A549 (cell line): ENCODE measurements around the gene TUBA8.

Experiments used
- CBX8 ChIP-seq: fragments of 200-600 bp; sonication (generic); IDR thresholded peaks from 2 replicates; pipeline ENCODE4 v1.6.1; 2016
- CTCF ChIP-seq: fragments of >200 bp; sonication (Bioruptor Twin); formaldehyde crosslinking; IDR thresholded peaks from 3 replicates; pipeline ENCODE4 v1.5.1; 2016
- EHMT2 ChIP-seq: fragments of 200-600 bp; sonication (generic); IDR thresholded peaks from 2 replicates; pipeline ENCODE4 v1.6.1; 2016; ENCODE audit warnings: antibody characterized with exemption, low read depth, mild to moderate bottlenecking, moderate library complexity
- EP300 ChIP-seq, 2 experiments: fragments of >200 bp; sonication (Bioruptor Twin); formaldehyde crosslinking; IDR thresholded peaks; 2 replicates in 1 of 2; 3 replicates in 1 of 2; pipeline ENCODE4 v1.6.1; 2016 to 2017
- HOXA7 ChIP-seq: fragments of 250-450 bp; sonication (Bioruptor Pico); IDR thresholded peaks from 2 replicates; pipeline ENCODE4 v1.5.0; 2020; ENCODE audit warnings: mild to moderate bottlenecking, moderate library complexity
- JUN ChIP-seq, 2 experiments: fragments of >200 bp; sonication (Bioruptor Twin); formaldehyde crosslinking; IDR thresholded peaks; 2 replicates in 1 of 2; 3 replicates in 1 of 2; pipeline ENCODE4 v1.6.1; 2016 to 2017
- MAFK ChIP-seq: fragments of 450-650 bp; IDR thresholded peaks from 2 replicates; pipeline ENCODE4 v1.6.1; 2014; ENCODE audit not compliant: partially characterized antibody
- RAD21 ChIP-seq, 2 experiments: fragments of >200 bp in 1 of 2; sonication (Bioruptor Twin) in 1 of 2; formaldehyde crosslinking in 1 of 2; IDR thresholded peaks in 1 of 2; conservative IDR thresholded peaks in 1 of 2; 2 replicates in 1 of 2; 3 replicates in 1 of 2; pipeline ENCODE4 v1.6.1; 2012 to 2018; ENCODE audit warnings: inconsistent platforms in 1 of 2
- RNF2 ChIP-seq: fragments of 200-600 bp; sonication (generic); IDR thresholded peaks from 2 replicates; pipeline ENCODE4 v1.6.1; 2016; ENCODE audit warnings: low read depth, mild to moderate bottlenecking, antibody characterized with exemption, moderate library complexity, borderline replicate concordance
- TFCP2L1 ChIP-seq: fragments of 250-450 bp; sonication (Bioruptor Pico); IDR thresholded peaks from 2 replicates; pipeline ENCODE4 v1.5.0; 2021; ENCODE audit warnings: mild to moderate bottlenecking
- ZC3H11A ChIP-seq: fragments of 450-650 bp; IDR thresholded peaks from 2 replicates; pipeline ENCODE4 v1.6.1; 2014; ENCODE audit warnings: antibody characterized with exemption, mild to moderate bottlenecking
- ZFP36 ChIP-seq: fragments of 450-650 bp; IDR thresholded peaks from 2 replicates; pipeline ENCODE4 v1.6.1; 2014; ENCODE audit warnings: borderline replicate concordance; ENCODE audit not compliant: partially characterized antibody
- TF ChIP-seq, protein P1 (sequence below): fragments of 450-650 bp; IDR thresholded peaks from 2 replicates; pipeline ENCODE4 v1.6.1; 2014; ENCODE audit warnings: antibody characterized with exemption

- TF ChIP-seq MAFK (no peak), TFCP2L1 (CRISPR knock-in tag) (no peak), CTCF (no peak), EP300 (IDR thresholded peaks at IDR 0.05) (no peak), RAD21 (conservative IDR thresholded peaks at IDR 0.05 in 1 of 2, IDR thresholded peaks at IDR 0.05 in 1 of 2) (no peak), ZFP36 (no peak), EHMT2 (no peak), CBX8 (no peak), HOXA7 (CRISPR knock-in tag) (no peak), JUN (IDR thresholded peaks at IDR 0.05) (no peak), RNF2 (no peak), ZC3H11A (no peak)
- TF ChIP-seq, protein P1, sequence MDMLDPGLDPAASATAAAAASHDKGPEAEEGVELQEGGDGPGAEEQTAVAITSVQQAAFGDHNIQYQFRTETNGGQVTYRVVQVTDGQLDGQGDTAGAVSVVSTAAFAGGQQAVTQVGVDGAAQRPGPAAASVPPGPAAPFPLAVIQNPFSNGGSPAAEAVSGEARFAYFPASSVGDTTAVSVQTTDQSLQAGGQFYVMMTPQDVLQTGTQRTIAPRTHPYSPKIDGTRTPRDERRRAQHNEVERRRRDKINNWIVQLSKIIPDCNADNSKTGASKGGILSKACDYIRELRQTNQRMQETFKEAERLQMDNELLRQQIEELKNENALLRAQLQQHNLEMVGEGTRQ, result no peak
These were observed 20.3 kb downstream of the TUBA8 start for GRCh38 chr22:18130699-18131429.
